ENCODE data around the gene WDPCP.

Gene WDPCP

DNA sequence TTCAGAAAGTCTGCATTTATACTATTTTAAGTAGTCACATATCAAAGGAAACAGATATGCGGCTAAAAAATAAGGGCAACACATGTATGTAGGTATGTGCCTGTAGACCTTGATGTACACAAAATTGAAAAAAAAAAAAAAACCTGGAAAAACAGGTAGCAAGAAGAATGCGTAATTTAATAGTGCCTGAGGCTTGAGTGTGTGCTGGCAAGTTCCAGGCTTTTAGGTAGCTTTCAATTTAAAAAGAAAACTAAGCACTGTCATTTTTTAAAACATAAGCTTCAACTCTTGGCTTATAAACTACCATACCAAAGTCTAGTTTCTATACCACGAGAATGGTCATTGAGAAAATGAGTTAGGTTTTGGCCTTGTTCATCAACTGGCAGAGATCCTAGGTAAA, 465.4 kb downstream of the WDPCP start:
- H3K36me3 ChIP-seq (ENCODE audit: control insufficient read depth in 2 of 2, insufficient read depth in 2 of 2, low read length in 2 of 2) = no peaks in the 10 kb centered on the region
- H3K4me1 ChIP-seq (ENCODE audit: control insufficient read depth, insufficient read depth, low read length) = no peaks in the 10 kb centered on the region
- no peak overlapping the region for H3K27ac ChIP-seq (ENCODE audit: low read length)
- H3K27me3 ChIP-seq (ENCODE audit: control insufficient read depth in 1 of 2, insufficient read depth in 2 of 2, low read length in 2 of 2) = no peaks in the 10 kb centered on the region
- H3K9me3 ChIP-seq (ENCODE audit: control insufficient read depth in 2 of 2, low read length in 2 of 2) = peaks cover 0 to 5% of the 10 kb centered on the region in 2 donors
- H3K4me3 ChIP-seq (ENCODE audit: low read length in 2 of 2) = no peak overlapping the region
- H3K9ac ChIP-seq (ENCODE audit: low read length in 2 of 2) = no peak overlapping the region

GRCh38 chr2:63121055-63121834, 467.0 kb downstream of the WDPCP start:
- Histone ChIP-seq H3K36me3 (ENCODE audit: control insufficient read depth in 2 of 2, insufficient read depth in 2 of 2, low read length in 2 of 2) (no peaks in the 10 kb centered on the region), H3K27me3 (ENCODE audit: control insufficient read depth in 1 of 2, insufficient read depth in 2 of 2, low read length in 2 of 2) (no peaks in the 10 kb centered on the region), H3K27ac (ENCODE audit: low read length) (no peak overlapping the region), H3K9me3 (ENCODE audit: control insufficient read depth in 2 of 2, low read length in 2 of 2) (peaks cover 0 to 5% of the 10 kb centered on the region in 2 donors), H3K9ac (ENCODE audit: low read length in 2 of 2) (no peak overlapping the region), H3K4me3 (ENCODE audit: low read length in 2 of 2) (no peak overlapping the region), H3K4me1 (ENCODE audit: control insufficient read depth, insufficient read depth, low read length) (no peaks in the 10 kb centered on the region)

DNA sequence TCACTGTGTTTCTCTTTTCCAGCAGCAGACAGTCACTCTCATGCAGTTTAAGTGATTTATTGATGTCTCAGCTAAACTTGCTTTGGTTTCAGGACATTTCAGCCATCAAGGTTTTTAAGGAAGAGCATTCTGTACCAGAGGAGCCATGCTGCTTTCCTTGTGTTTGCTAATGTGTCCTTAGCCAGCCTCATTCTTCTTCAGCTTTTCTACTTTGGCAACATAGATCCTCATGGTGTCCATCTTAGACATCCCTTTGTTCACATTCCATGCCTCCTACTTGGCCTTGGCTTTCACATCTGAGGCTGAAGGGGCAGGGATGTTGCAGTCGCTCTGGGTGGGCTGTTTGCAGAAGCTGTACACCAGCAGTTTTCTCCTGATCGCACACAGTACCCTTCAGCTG, 469.5 kb downstream of the WDPCP start:
- H3K4me3 ChIP-seq (ENCODE audit: low read length in 2 of 2) = no peak overlapping the region
- peaks cover 0 to 5% of the 10 kb centered on the region in 2 donors for H3K9me3 ChIP-seq (ENCODE audit: control insufficient read depth in 2 of 2, low read length in 2 of 2)
- H3K4me1 ChIP-seq (ENCODE audit: control insufficient read depth, insufficient read depth, low read length) = no peaks in the 10 kb centered on the region
- H3K9ac ChIP-seq (ENCODE audit: low read length in 2 of 2) = no peak overlapping the region
- H3K27me3 ChIP-seq (ENCODE audit: control insufficient read depth in 1 of 2, insufficient read depth in 2 of 2, low read length in 2 of 2) = no peaks in the 10 kb centered on the region
- no peak overlapping the region for H3K27ac ChIP-seq (ENCODE audit: low read length)
- H3K36me3 ChIP-seq (ENCODE audit: control insufficient read depth in 2 of 2, insufficient read depth in 2 of 2, low read length in 2 of 2) = no peaks in the 10 kb centered on the region

DNA sequence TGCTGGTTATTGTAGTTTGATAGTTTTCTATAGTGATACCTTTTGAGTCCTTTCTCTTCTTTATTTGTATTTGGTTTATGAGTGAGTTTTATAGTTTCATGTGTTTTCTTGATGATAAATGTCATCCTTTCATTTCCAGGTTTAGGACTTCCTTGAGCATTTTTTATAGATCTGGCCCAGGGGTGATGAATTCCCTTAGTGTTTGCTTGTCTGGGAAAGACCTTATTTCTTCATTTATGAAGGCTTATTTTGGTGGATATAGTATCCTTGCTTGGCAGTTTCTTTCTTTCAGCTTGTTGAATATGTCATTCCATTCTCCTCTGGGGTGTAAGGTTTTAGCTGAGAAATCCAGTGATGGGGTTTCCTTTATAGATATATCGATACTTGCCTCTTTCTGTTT, 483.8 kb downstream of the WDPCP start:
- H3K27ac ChIP-seq (ENCODE audit: low read length) = no peak overlapping the region
- peaks cover 3 to 16% of the 10 kb centered on the region in 2 donors for H3K9me3 ChIP-seq (ENCODE audit: control insufficient read depth in 2 of 2, low read length in 2 of 2)
- H3K36me3 ChIP-seq (ENCODE audit: control insufficient read depth in 2 of 2, insufficient read depth in 2 of 2, low read length in 2 of 2) = no peaks in the 10 kb centered on the region
- no peaks in the 10 kb centered on the region for H3K4me1 ChIP-seq (ENCODE audit: control insufficient read depth, insufficient read depth, low read length)
- no peaks in the 10 kb centered on the region for H3K27me3 ChIP-seq (ENCODE audit: control insufficient read depth in 1 of 2, insufficient read depth in 2 of 2, low read length in 2 of 2)
- H3K9ac ChIP-seq (ENCODE audit: low read length in 2 of 2) = no peak overlapping the region
- no peak overlapping the region for H3K4me3 ChIP-seq (ENCODE audit: low read length in 2 of 2)

GRCh38 chr2:63101954-63102353, 486.3 kb downstream of the WDPCP start:
- H3K4me1 ChIP-seq (ENCODE audit: control insufficient read depth, insufficient read depth, low read length) = no peaks in the 10 kb centered on the region
- H3K4me3 ChIP-seq (ENCODE audit: low read length in 2 of 2) = no peak overlapping the region
- no peak overlapping the region for H3K9ac ChIP-seq (ENCODE audit: low read length in 2 of 2)
- no peaks in the 10 kb centered on the region for H3K27me3 ChIP-seq (ENCODE audit: control insufficient read depth in 1 of 2, insufficient read depth in 2 of 2, low read length in 2 of 2)
- H3K27ac ChIP-seq (ENCODE audit: low read length) = no peak overlapping the region
- peaks cover 3 to 16% of the 10 kb centered on the region in 2 donors for H3K9me3 ChIP-seq (ENCODE audit: control insufficient read depth in 2 of 2, low read length in 2 of 2)
- no peaks in the 10 kb centered on the region for H3K36me3 ChIP-seq (ENCODE audit: control insufficient read depth in 2 of 2, insufficient read depth in 2 of 2, low read length in 2 of 2)

- peaks cover 0 to 4% of the 10 kb centered on the region in 2 donors for H3K9me3 ChIP-seq (ENCODE audit: control insufficient read depth in 2 of 2, low read length in 2 of 2)
- no peaks in the 10 kb centered on the region for H3K27me3 ChIP-seq (ENCODE audit: control insufficient read depth in 1 of 2, insufficient read depth in 2 of 2, low read length in 2 of 2)
- no peaks in the 10 kb centered on the region for H3K36me3 ChIP-seq (ENCODE audit: control insufficient read depth in 2 of 2, insufficient read depth in 2 of 2, low read length in 2 of 2)
- no peak overlapping the region for H3K27ac ChIP-seq (ENCODE audit: low read length)
- no peak overlapping the region for H3K4me3 ChIP-seq (ENCODE audit: low read length in 2 of 2)
- H3K9ac ChIP-seq (ENCODE audit: low read length in 2 of 2) = no peak overlapping the region
- H3K4me1 ChIP-seq (ENCODE audit: control insufficient read depth, insufficient read depth, low read length) = no peaks in the 10 kb centered on the region
These were observed 489.2 kb downstream of the WDPCP start for GRCh38 chr2:63099032-63099431.

DNA sequence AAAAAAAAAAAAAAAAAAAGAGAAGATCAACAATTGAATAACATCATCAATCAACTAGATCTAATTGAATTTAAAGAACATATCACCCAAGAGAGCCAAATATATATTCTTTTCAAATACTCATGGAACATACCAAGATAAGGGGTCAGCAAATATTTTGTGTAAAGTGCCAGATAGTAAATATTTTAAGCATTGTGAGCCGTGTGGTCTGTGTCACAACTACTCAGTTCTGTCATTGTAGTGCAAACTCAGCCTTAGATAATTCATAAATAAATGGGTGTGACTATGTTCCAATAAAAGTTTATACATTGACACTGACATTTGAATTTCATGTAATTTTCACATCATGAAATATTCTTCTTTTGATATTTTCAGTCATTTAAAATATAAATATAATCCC, 491.8 kb downstream of the WDPCP start:
- H3K9ac ChIP-seq (ENCODE audit: low read length in 2 of 2) = no peak overlapping the region
- H3K4me1 ChIP-seq (ENCODE audit: control insufficient read depth, insufficient read depth, low read length) = no peaks in the 10 kb centered on the region
- no peaks in the 10 kb centered on the region for H3K9me3 ChIP-seq (ENCODE audit: control insufficient read depth in 2 of 2, low read length in 2 of 2)
- no peak overlapping the region for H3K4me3 ChIP-seq (ENCODE audit: low read length in 2 of 2)
- no peaks in the 10 kb centered on the region for H3K36me3 ChIP-seq (ENCODE audit: control insufficient read depth in 2 of 2, insufficient read depth in 2 of 2, low read length in 2 of 2)
- no peak overlapping the region for H3K27ac ChIP-seq (ENCODE audit: low read length)
- H3K27me3 ChIP-seq (ENCODE audit: control insufficient read depth in 1 of 2, insufficient read depth in 2 of 2, low read length in 2 of 2) = no peaks in the 10 kb centered on the region

DNA sequence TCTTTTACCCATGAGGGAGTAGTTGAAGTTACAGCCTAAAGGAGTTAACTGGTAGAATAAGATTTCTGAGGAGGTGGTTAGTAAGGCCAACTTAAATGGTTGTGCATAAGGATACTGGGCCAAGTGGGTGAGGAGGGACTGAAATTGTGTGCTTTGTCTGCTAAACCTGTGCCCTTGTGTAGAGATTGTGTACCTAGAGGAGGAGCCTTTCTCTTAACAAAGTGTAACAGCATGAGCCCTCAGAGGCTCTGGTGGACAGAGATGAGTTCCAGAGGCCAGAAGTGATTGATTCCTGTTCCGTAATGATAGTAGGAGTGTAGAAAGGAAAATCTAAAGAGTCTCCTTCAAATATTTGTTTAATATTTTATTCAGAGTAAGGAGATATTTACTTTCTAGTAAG, 494.8 kb downstream of the WDPCP start:
- Histone ChIP-seq H3K4me1 (ENCODE audit: control insufficient read depth, insufficient read depth, low read length) (no peaks in the 10 kb centered on the region), H3K27ac (ENCODE audit: low read length) (no peak overlapping the region), H3K9ac (ENCODE audit: low read length in 2 of 2) (no peak overlapping the region), H3K36me3 (ENCODE audit: control insufficient read depth in 2 of 2, insufficient read depth in 2 of 2, low read length in 2 of 2) (no peaks in the 10 kb centered on the region), H3K4me3 (ENCODE audit: low read length in 2 of 2) (no peak overlapping the region), H3K9me3 (ENCODE audit: control insufficient read depth in 2 of 2, low read length in 2 of 2) (no peaks in the 10 kb centered on the region), H3K27me3 (ENCODE audit: control insufficient read depth in 1 of 2, insufficient read depth in 2 of 2, low read length in 2 of 2) (no peaks in the 10 kb centered on the region)

DNA sequence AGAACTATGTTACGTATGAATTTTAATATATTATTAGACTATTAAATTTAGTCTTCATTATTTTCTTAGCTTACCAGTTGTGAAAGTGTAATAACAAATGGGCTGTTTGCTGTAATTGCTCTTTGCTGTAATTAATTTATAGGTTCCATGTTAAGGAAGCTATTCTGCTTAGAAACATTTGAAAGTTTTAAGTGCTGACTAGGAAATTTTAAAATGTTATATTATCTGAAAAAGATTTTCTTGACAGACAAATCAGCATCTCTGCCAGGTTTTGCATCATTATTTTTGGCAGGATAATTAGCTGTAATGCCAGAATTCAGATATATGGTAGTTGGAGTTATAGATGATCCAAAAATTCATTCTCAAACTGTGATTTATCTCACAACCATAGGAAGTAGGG, 495.4 kb downstream of the WDPCP start:
- H3K4me3 ChIP-seq (ENCODE audit: low read length in 2 of 2) = no peak overlapping the region
- no peak overlapping the region for H3K9ac ChIP-seq (ENCODE audit: low read length in 2 of 2)
- no peaks in the 10 kb centered on the region for H3K27me3 ChIP-seq (ENCODE audit: control insufficient read depth in 1 of 2, insufficient read depth in 2 of 2, low read length in 2 of 2)
- no peaks in the 10 kb centered on the region for H3K9me3 ChIP-seq (ENCODE audit: control insufficient read depth in 2 of 2, low read length in 2 of 2)
- H3K27ac ChIP-seq (ENCODE audit: low read length) = no peak overlapping the region
- H3K36me3 ChIP-seq (ENCODE audit: control insufficient read depth in 2 of 2, insufficient read depth in 2 of 2, low read length in 2 of 2) = no peaks in the 10 kb centered on the region
- H3K4me1 ChIP-seq (ENCODE audit: control insufficient read depth, insufficient read depth, low read length) = no peaks in the 10 kb centered on the region

DNA sequence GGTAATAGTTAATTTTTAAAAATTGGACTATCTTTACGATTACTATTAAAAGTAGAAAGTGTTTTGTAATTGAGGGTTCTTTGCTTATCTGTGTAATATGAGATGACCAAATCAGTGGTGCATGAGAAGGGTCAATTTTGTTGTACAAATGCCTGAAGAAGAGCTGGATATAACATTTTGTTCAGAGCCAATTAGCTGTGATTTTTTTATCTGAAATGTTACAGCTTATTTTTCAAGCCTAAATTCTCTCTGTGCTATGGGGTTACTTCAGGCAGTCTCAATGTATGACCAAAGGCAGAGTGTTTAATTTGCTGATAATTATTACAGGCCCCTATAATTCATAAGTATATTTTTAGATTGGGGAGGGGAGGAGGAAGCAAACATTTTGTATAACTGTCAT, 495.9 kb downstream of the WDPCP start:
- H3K9me3 ChIP-seq (ENCODE audit: control insufficient read depth in 2 of 2, low read length in 2 of 2) = no peaks in the 10 kb centered on the region
- H3K36me3 ChIP-seq (ENCODE audit: control insufficient read depth in 2 of 2, insufficient read depth in 2 of 2, low read length in 2 of 2) = no peaks in the 10 kb centered on the region
- no peak overlapping the region for H3K9ac ChIP-seq (ENCODE audit: low read length in 2 of 2)
- H3K4me3 ChIP-seq (ENCODE audit: low read length in 2 of 2) = no peak overlapping the region
- no peaks in the 10 kb centered on the region for H3K4me1 ChIP-seq (ENCODE audit: control insufficient read depth, insufficient read depth, low read length)
- no peaks in the 10 kb centered on the region for H3K27me3 ChIP-seq (ENCODE audit: control insufficient read depth in 1 of 2, insufficient read depth in 2 of 2, low read length in 2 of 2)
- H3K27ac ChIP-seq (ENCODE audit: low read length) = no peak overlapping the region

GRCh38 chr2:63086687-63087086, 501.6 kb downstream of the WDPCP start:
- no peaks in the 10 kb centered on the region for H3K27me3 ChIP-seq (ENCODE audit: control insufficient read depth in 1 of 2, insufficient read depth in 2 of 2, low read length in 2 of 2)
- H3K36me3 ChIP-seq (ENCODE audit: control insufficient read depth in 2 of 2, insufficient read depth in 2 of 2, low read length in 2 of 2) = no peaks in the 10 kb centered on the region
- no peak overlapping the region for H3K27ac ChIP-seq (ENCODE audit: low read length)
- no peaks in the 10 kb centered on the region for H3K4me1 ChIP-seq (ENCODE audit: control insufficient read depth, insufficient read depth, low read length)
- H3K9me3 ChIP-seq (ENCODE audit: control insufficient read depth in 2 of 2, low read length in 2 of 2) = no peaks in the 10 kb centered on the region
- H3K4me3 ChIP-seq (ENCODE audit: low read length in 2 of 2) = no peak overlapping the region
- no peak overlapping the region for H3K9ac ChIP-seq (ENCODE audit: low read length in 2 of 2)
